Measurements from ENCODE around the gene EVA1C.
"Not testable (repeated sequence)": the region's sequence is repeated elsewhere in the genome, so short reads cannot be mapped to it uniquely, and the experiment has no call there.

The EVA1C gene

DNA sequence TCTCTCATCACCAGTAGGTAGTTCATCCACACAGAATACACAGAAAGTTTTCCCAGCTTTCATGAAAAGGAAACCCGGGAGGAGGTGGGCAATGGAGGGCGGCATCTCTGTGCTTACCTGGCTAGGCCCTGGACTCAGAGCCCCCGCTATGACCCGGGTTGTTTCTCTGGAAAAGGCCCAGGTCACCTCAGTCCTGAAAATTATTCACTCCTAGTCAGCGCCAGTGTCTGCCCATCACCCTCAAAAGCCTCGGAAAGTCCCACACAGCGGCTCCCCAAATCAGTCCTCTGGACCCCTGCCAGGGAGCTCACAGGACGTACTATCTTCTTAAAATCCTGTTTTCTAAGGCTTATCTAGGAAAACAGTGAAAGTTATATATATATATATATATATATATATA is 121.6 kb downstream of the EVA1C start:
- DNase-seq = no peak

- no peak for DNase-seq
Observed at GRCh38 chr21:32535612-32536011, 123.1 kb downstream of the EVA1C start.

DNA sequence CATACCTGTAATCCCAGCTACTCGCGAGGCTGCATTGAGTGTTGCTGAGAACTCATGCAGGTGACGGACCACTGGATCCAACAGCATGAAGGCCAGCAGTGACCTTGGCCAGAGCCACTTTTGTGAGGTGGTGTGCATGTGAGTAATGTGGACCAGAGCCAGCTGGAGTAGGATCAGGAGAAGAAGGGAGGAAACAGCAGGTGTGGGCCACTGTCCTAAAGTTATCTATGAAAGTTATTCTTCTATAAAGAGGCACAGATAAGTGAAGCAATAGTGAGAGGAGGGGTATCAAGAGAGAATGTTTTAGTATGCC is 125.0 kb downstream of the EVA1C start:
- DNase-seq = no peak

- DNase-seq = peak; percentile 31
Observed at GRCh38 chr21:32538147-32538792, 125.8 kb downstream of the EVA1C start.

DNA sequence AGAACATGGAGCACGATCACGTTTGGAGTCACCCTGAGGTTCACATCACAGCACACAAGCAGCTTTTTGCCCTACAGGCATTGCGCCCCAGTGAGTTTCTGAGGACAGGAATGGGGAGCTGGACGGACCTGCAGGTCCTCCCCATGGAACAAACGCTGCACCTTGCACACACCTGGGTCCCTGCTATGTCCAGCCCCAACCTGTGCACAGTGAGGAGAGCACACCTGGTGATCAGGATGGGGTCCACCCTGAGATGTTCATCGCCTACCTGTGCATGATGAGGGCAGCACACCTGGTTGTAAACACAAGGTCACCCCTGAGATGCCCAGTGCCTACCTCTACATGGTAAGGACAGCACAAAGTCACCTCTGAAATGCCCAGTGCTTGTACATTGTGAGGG is 126.9 kb downstream of the EVA1C start:
- DNase-seq = no peak

GRCh38 chr21:32543056-32543455 is 130.6 kb downstream of the EVA1C start:
- DNase-seq = not testable (repeated sequence)

GRCh38 chr21:32543975-32544374 is 131.5 kb downstream of the EVA1C start:
- DNase-seq = no peak

DNA sequence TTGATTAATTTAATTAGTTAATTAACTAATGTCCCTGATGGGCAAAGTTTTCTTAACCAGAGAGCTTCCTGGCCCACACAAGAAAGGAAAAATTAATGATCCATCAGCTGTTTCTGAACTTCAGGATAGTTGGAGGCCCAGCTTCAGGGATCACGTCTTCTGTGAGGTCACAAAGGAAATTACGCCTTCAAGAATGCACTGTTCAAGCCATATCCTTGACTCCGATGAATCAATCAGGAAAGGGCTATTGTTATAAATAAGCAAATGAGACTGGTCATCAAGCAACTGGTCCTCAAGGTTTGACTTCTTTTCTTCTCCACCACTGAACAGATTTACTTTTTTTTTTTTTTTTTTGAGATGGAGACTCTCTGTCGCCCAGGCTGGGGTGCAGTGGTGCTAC is 132.2 kb downstream of the EVA1C start:
- no peak for DNase-seq

DNA sequence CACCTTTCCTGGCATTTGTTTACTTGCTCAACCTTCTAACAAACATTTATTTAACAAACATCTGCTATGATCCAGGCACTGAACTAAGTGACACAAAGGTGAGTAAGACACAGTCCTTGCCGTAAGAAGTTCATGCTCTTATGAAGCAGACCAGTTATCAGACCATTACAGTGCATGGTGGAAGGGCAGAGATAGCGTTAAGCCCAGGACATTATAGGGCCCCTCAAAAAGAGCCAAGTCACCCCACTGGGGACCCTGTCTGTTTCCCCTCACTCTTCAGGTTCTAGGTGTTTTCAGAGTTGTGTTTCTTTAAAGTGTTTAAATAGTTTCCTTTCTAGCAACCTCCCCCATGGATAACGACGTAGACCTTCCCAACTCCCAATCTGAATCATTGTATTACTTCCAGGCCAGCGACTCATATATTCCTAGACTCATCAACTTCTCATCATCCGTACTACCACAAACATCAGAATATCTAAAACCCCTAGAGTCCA is 133.5 kb downstream of the EVA1C start:
- no peak for DNase-seq

- no peak for DNase-seq
Observed at GRCh38 chr21:32547018-32547417, 134.5 kb downstream of the EVA1C start.

GRCh38 chr21:32548978-32549377 is 136.5 kb downstream of the EVA1C start:
- DNase-seq = no peak

- no peak for DNase-seq
Observed at GRCh38 chr21:32549440-32549839, 136.9 kb downstream of the EVA1C start.

GRCh38 chr21:32549886-32550285 is 137.4 kb downstream of the EVA1C start:
- DNase-seq = no peak

DNA sequence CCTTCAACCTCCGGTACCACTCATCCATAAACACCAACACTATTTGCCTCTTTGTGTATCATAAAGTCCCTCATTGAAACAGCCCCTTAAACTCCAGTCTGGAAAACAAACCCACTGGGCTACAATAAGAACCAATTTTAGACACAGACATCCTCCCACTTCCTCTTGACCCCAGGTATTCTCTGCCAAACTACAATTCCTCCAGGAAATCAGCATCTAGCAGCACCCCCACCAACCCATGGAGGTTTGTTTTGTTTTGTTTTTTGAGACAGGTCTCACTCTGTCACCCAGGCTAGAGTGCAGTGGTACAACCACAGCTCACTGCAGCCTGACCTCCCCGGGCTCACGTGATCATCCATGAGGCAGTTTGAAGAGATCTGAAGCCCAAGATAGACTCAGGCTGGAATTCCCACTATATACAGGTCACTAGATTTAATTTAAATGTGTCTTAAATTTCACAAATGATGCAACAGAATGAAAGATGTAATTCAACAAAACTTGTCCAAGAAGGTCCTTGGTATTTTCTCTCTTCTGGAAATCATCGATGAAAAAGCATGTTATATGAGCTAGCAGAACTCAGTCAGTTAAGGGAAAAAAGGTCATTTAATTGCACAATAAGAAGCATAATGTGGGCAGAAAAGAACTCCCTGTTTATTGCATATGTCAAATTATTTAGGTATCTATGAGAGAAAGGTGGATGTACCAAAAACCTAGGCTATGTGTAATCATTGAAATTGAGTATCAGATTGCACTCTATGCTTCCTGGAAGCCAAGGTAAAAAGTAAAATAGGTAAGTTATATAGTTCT is 142.5 kb downstream of the EVA1C start:
- no peak for DNase-seq

GRCh38 chr21:32558106-32558505 is 145.6 kb downstream of the EVA1C start:
- no peak for DNase-seq

DNA sequence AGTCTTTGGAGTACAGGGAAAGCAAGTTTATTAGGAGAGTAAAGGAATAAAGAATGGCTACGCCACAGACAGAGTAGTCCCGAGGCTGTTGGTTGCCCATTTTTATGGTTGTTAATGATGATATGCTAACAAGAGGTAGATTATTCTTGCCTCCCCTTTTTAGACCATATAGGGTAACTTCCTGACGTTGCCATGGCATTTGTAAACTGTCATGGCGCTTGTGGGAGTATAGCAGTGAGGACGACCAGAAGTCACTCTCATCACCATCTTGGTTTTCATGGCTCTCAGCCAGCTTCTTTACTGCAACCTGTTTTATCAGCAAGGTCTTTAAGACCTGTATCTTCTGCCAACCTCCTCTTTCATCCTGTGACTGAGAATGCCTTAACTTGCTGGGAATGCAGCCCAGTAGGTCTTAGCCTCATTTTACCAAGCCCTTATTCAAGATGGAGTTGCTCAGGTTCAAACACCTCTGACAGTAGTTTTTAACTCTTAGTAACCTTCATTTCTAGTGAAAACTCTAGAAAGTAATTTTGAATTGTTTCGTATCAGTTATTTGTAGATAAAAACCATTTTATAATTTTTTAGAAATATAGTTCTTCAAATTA is 146.6 kb downstream of the EVA1C start:
- DNase-seq = no peak

DNA sequence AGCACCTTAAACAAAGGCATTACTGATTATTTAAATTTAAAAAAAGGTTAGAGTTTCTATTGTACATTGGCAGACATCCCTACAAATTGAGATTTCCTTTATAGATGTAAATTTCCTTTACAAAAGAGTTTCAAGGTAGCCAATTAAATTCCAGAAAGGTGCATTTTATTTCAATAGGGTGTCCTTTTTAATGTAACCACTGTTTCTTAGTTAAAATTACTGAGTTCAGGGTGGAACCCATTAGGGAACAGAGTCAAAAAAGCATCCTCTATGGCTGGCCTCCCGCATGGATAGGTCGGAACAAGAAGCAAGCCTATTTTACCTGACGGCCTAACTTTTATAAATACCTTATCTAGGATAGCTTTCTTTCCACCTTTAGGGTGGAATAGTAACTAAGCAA is 148.4 kb downstream of the EVA1C start:
- DNase-seq = no peak

DNA sequence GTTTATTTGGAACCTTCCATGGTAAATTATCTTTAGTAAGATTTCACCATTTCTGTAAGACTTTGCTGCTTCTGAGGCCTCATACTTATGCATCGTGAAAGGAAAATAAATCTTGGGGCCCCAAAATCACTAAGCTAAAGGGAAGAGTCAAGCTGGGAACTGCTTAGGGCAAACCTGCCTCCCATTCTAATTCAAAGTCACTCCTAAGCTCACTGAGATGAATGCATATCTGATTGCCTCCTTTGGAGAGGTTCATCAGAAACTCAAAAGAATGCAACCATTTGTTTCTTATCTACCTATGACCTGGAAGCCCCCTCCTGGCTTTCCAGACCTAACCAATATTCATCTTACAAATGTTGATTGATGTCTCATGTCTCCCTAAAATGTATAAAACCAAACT is 149.0 kb downstream of the EVA1C start:
- not testable (repeated sequence) for DNase-seq

- DNase-seq = no peak
Observed at GRCh38 chr21:32562426-32562825, 149.9 kb downstream of the EVA1C start.

DNA sequence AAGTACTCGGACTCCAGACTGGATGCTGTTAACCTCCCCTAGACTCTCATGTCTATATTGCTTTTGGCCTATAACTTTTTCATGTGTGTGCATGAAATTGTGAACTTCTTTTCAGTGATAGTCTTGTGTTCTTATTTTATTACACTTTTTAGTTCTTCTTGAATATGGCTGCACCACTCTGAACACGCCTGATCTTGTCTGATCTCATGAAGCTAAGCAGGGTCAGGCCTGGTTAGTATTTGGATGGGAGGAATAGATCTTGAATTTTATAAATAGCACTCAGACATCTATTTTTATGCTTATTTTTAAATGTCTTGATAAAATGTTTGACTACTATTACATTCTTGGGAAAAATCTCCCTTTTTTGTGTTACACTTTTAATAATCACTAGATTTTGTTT is 150.4 kb downstream of the EVA1C start:
- no peak for DNase-seq

Data from CD4-positive, alpha-beta T cell treated with Interleukin-10 for 1 hour (primary cell).